CD8-positive, alpha-beta memory T cell (primary cell): ENCODE measurements around the gene KRT82. TPM values are rescaled to one million over a fixed set of nuclear protein-coding genes. Genes with fewer than 3 reads are reported as not detected.
A peak's percentile ranks its signal among the peaks of the same experiment; 100 is the strongest.
"Not testable (repeated sequence)": the region's sequence is repeated elsewhere in the genome, so short reads cannot be mapped to it uniquely, and the experiment has no call there.

ENCODE experiments used
- CTCF ChIA-PET: fragments of 350-600 bp; sonication (Branson Sonifier 250); formaldehyde crosslinking; loops from one replicate; lab custom pipeline; 2021; ENCODE audit warnings: antibody characterized with exemption; lab: Charles Lee
- POLR2A ChIA-PET: fragments of 350-600 bp; sonication (Branson Sonifier 250); formaldehyde crosslinking; loops from one replicate; lab custom pipeline; 2021; ENCODE audit warnings: antibody characterized with exemption; lab: Charles Lee
- DNase-seq, 5 donors: peaks; one replicate each; pipeline versions ENCODE4 v3.0.0 to v3.0.0-alpha.2; 2020 to 2022; ENCODE audit warnings: mixed read lengths in 1 of 5
- H3K27ac ChIP-seq: one replicate; pipeline ENCODE4 v1.7.0; 2013; ENCODE audit warnings: low read depth, mild to moderate bottlenecking, low read length, moderate library complexity
- H3K27me3 ChIP-seq: 2 replicates; pipeline ENCODE4 v1.7.0; 2013; ENCODE audit warnings: low read length, mild to moderate bottlenecking; ENCODE audit not compliant: insufficient read depth, poor library complexity, severe bottlenecking
- H3K36me3 ChIP-seq: 2 replicates; pipeline ENCODE4 v1.7.0; 2013; ENCODE audit warnings: mild to moderate bottlenecking, low read length, moderate library complexity; ENCODE audit not compliant: insufficient read depth
- H3K4me1 ChIP-seq: 2 replicates; pipeline ENCODE4 v1.7.0; 2013; ENCODE audit warnings: mild to moderate bottlenecking, low read length, moderate library complexity; ENCODE audit not compliant: insufficient read depth
- H3K4me3 ChIP-seq: 2 replicates; pipeline ENCODE4 v1.7.0; 2013; ENCODE audit warnings: mild to moderate bottlenecking, low read length
- H3K9me3 ChIP-seq: 2 replicates; pipeline ENCODE4 v1.7.0; 2013; ENCODE audit warnings: mild to moderate bottlenecking, low read length
- H3K27ac Mint-ChIP-seq, 8 donors: one replicate each; pipeline ENCODE4 v1.8.0; 2020 to 2021; ENCODE audit warnings: mixed read lengths in 8 of 8, mild to moderate bottlenecking in 6 of 8, inconsistent platforms in 3 of 8, moderate library complexity in 3 of 8
- H3K27me3 Mint-ChIP-seq, 2 donors: one replicate each; pipeline ENCODE4 v1.8.0; 2020 to 2021; ENCODE audit warnings: mixed read lengths in 2 of 2, mild to moderate bottlenecking in 1 of 2, moderate library complexity in 1 of 2
- H3K36me3 Mint-ChIP-seq, 3 donors: one replicate each; pipeline ENCODE4 v1.8.0; 2020 to 2021; ENCODE audit warnings: mixed read lengths in 3 of 3, inconsistent platforms in 1 of 3, mild to moderate bottlenecking in 1 of 3
- H3K4me1 Mint-ChIP-seq, 3 donors: one replicate each; pipeline ENCODE4 v1.8.0; 2020 to 2021; ENCODE audit warnings: mixed read lengths in 3 of 3, inconsistent platforms in 1 of 3, mild to moderate bottlenecking in 1 of 3
- H3K4me3 Mint-ChIP-seq, 7 donors: one replicate each; pipeline ENCODE4 v1.8.0; 2020 to 2021; ENCODE audit warnings: mixed read lengths in 7 of 7, mild to moderate bottlenecking in 6 of 7, moderate library complexity in 4 of 7, inconsistent platforms in 2 of 7
- H3K9me3 Mint-ChIP-seq, 5 donors: one replicate each; pipeline ENCODE4 v1.8.0; 2020 to 2022; ENCODE audit warnings: mixed read lengths in 5 of 5, mild to moderate bottlenecking in 3 of 5, moderate library complexity in 2 of 5, inconsistent platforms in 1 of 5
- polyA plus RNA-seq: library from polyadenylated mRNA; unstranded; fragments of 300-500 nt; fragmentation: Illumina TruSeq; gene quantifications from one replicate; pipeline ENCODE4 v1.2.3, GENCODE V29; 2021
- total RNA-seq, 2 experiments: library from RNA; stranded (reverse); gene quantifications; one replicate each; pipeline ENCODE4 v1.2.3, GENCODE V29; 2021

KRT82 gene
- total RNA-seq, result not detected
- polyA plus RNA-seq, result not detected

GRCh38 chr12:52405922-52406385 lies at the start of gene KRT82:
Gene KRT82, minus strand, starts transcription at chr12:52406335. Its CDS starts 58 bp downstream, at chr12:52406277.
- Mint-ChIP-seq H3K4me1 (no peaks in the 10 kb centered on the region), H3K36me3 (no peaks in the 10 kb centered on the region), H3K27ac (no peak within 1 kb of the TSS), H3K4me3 (no peak within 1 kb of the TSS), H3K27me3 (peaks cover 7 to 31% of the 10 kb centered on the region in 2 donors), H3K9me3 (no peaks in the 10 kb centered on the region)
- ChIA-PET POLR2A (no interaction called here), CTCF (no interaction called here)
- Histone ChIP-seq H3K9me3 (no peaks in the 10 kb centered on the region), H3K27ac (no peak within 1 kb of the TSS), H3K27me3 (no peaks in the 10 kb centered on the region), H3K4me3 (no peak within 1 kb of the TSS), H3K36me3 (no peaks in the 10 kb centered on the region), H3K4me1 (no peaks in the 10 kb centered on the region)
- DNase-seq, result no peak

DNA sequence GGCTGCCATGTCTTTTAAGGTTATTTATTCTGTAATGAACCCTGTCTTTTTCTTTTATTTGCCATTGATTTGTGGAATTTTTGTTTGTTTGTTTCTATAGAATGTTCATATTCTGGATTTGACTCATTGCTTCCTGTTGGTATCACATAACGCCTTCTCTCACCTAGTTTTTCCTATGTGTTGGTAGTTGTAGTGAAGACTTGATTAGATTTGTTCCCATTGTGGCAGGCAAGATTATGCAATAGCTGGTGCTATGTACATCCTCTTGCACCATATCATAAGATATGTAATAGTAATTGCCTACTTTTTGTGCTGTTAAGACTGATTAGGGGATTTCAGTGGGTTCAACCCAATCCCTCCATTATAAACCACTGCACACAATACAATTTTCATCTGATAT lies 49.7 kb upstream of the KRT82 start:
- no peaks in the 10 kb centered on the region for H3K36me3 ChIP-seq
- POLR2A ChIA-PET, result no interaction called here
- H3K9me3 Mint-ChIP-seq, result no peaks in the 10 kb centered on the region
- H3K4me1 ChIP-seq, result no peaks in the 10 kb centered on the region
- no peak overlapping the region for H3K27ac Mint-ChIP-seq
- no peaks in the 10 kb centered on the region for H3K9me3 ChIP-seq
- no peaks in the 10 kb centered on the region for H3K27me3 ChIP-seq
- H3K4me3 Mint-ChIP-seq, result no peak overlapping the region
- no peak overlapping the region for H3K27ac ChIP-seq
- peaks cover 6 to 17% of the 10 kb centered on the region in 2 donors for H3K27me3 Mint-ChIP-seq
- CTCF ChIA-PET, result no interaction called here
- H3K4me1 Mint-ChIP-seq, result peaks cover 9 to 16% (median 10%) of the 10 kb centered on the region in 3 donors
- no peak overlapping the region for H3K4me3 ChIP-seq
- no peak for DNase-seq
- H3K36me3 Mint-ChIP-seq, result no peaks in the 10 kb centered on the region

- Mint-ChIP-seq H3K36me3 (no peaks in the 10 kb centered on the region), H3K4me3 (no peak overlapping the region), H3K27ac (peak overlapping the region in 1 of 8 donors; percentile 28), H3K27me3 (peaks cover 1 to 15% of the 10 kb centered on the region in 2 donors), H3K9me3 (no peaks in the 10 kb centered on the region), H3K4me1 (peaks cover 9 to 16% (median 10%) of the 10 kb centered on the region in 3 donors)
- H3K4me3 ChIP-seq, result no peak overlapping the region
- POLR2A ChIA-PET, result no interaction called here
- DNase-seq, result no peak
- H3K4me1 ChIP-seq, result no peaks in the 10 kb centered on the region
- no peak overlapping the region for H3K27ac ChIP-seq
- no peaks in the 10 kb centered on the region for H3K36me3 ChIP-seq
- no peaks in the 10 kb centered on the region for H3K9me3 ChIP-seq
- CTCF ChIA-PET, result no interaction called here
- no peaks in the 10 kb centered on the region for H3K27me3 ChIP-seq
Observed at GRCh38 chr12:52454411-52455201, 48.5 kb upstream of the KRT82 start.

DNA sequence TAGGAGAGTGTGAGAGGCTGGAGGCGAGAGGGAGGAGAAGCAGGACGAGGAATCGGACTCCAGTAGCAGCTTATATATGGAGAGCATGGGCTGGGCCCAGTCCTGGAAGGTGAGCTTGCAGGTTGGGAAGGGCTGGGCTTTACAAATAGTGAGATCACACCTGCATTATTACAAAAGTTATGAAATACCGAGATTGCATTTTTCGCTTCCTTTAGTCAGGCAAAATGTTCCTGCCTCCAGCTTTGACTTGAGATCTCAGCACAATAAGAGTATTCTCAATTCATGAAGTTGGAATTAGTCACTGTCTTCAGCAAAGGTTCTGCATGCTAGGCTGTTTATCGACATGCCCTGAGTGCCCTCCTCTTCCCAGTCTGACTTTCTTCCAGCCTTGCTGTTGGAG lies 46.0 kb upstream of the KRT82 start, which contains the start of gene KRT6B:
KRT6B (minus strand) TSS at position 46 of the 400 bp plus-strand sequence. CDS start 68 bp downstream, outside the sequence.
- H3K4me1 Mint-ChIP-seq, result peaks cover 9 to 16% (median 10%) of the 10 kb centered on the region in 3 donors
- Histone ChIP-seq H3K27ac (no peak within 1 kb of the TSS), H3K36me3 (no peaks in the 10 kb centered on the region), H3K4me3 (no peak within 1 kb of the TSS), H3K27me3 (no peaks in the 10 kb centered on the region), H3K4me1 (no peaks in the 10 kb centered on the region), H3K9me3 (no peaks in the 10 kb centered on the region)
- no peaks in the 10 kb centered on the region for H3K9me3 Mint-ChIP-seq
- ChIA-PET POLR2A (no interaction called here), CTCF (no interaction called here)
- H3K27ac Mint-ChIP-seq, result no peak within 1 kb of the TSS
- no peaks in the 10 kb centered on the region for H3K36me3 Mint-ChIP-seq
- DNase-seq, result no peak
- H3K27me3 Mint-ChIP-seq, result peaks cover 3 to 8% of the 10 kb centered on the region in 2 donors
- H3K4me3 Mint-ChIP-seq, result no peak within 1 kb of the TSS

GRCh38 chr12:52448228-52448627 lies 42.1 kb upstream of the KRT82 start:
- Mint-ChIP-seq H3K4me3 (peak overlapping the region in 1 of 7 donors; percentile 1), H3K4me1 (no peaks in the 10 kb centered on the region), H3K27ac (no peak overlapping the region), H3K9me3 (no peaks in the 10 kb centered on the region), H3K27me3 (peaks cover 13 to 23% of the 10 kb centered on the region in 2 donors), H3K36me3 (no peaks in the 10 kb centered on the region)
- ChIA-PET CTCF (no interaction called here), POLR2A (no interaction called here)
- Histone ChIP-seq H3K4me1 (no peaks in the 10 kb centered on the region), H3K27ac (no peak overlapping the region), H3K36me3 (no peaks in the 10 kb centered on the region), H3K9me3 (no peaks in the 10 kb centered on the region), H3K27me3 (no peaks in the 10 kb centered on the region), H3K4me3 (no peak overlapping the region)
- DNase-seq, result no peak

- CTCF ChIA-PET, H3K4me3 Mint-ChIP-seq, H3K4me1 Mint-ChIP-seq, H3K9me3 ChIP-seq, H3K4me3 ChIP-seq, H3K27ac Mint-ChIP-seq, H3K27ac ChIP-seq, POLR2A ChIA-PET, DNase-seq, H3K4me1 ChIP-seq, H3K27me3 ChIP-seq, H3K36me3 ChIP-seq, H3K36me3 Mint-ChIP-seq, H3K9me3 Mint-ChIP-seq: not testable (repeated sequence)
- H3K27me3 Mint-ChIP-seq, result peaks cover 16 to 27% of the 10 kb centered on the region in 2 donors
Observed at GRCh38 chr12:52447196-52447595, 41.1 kb upstream of the KRT82 start.

DNA sequence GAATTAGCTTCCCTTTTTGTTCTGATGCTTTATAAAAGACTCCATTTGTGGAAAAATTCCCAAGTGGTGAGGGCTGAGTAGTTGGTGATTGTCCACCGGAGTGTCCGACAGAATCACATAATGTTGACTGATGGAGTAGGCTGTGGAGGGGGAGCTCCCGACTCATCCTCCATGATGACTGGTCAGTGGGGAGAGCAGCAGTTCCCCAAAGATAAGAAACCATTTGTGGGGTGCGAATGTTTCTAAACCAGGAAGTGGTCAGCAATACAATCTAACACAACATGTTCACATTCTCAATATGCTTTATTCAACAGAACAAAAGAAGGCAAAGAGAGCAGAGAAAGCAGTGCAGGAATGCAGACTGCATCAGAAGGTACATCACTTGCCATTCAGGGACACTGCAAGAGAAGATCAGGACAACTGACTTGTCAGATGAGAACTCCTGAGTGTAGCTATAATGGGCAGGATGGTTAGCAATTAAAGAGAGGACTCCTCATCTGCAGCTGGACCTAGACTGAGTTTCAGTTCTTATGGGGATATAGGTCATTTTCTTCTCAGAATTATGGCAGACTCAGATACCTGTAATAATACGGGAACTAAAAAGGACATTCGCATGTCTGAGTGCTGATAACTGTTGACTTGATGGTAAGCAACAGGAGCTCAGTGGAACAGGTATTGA lies 40.4 kb upstream of the KRT82 start:
- ChIA-PET CTCF (no interaction called here), POLR2A (no interaction called here)
- Histone ChIP-seq H3K4me1 (no peaks in the 10 kb centered on the region), H3K27ac (no peak overlapping the region), H3K9me3 (no peaks in the 10 kb centered on the region), H3K27me3 (no peaks in the 10 kb centered on the region), H3K4me3 (no peak overlapping the region), H3K36me3 (no peaks in the 10 kb centered on the region)
- Mint-ChIP-seq H3K27me3 (peaks cover 16 to 31% of the 10 kb centered on the region in 2 donors), H3K9me3 (no peaks in the 10 kb centered on the region), H3K4me1 (no peaks in the 10 kb centered on the region), H3K36me3 (no peaks in the 10 kb centered on the region), H3K4me3 (no peak overlapping the region), H3K27ac (no peak overlapping the region)
- DNase-seq, result no peak

DNA sequence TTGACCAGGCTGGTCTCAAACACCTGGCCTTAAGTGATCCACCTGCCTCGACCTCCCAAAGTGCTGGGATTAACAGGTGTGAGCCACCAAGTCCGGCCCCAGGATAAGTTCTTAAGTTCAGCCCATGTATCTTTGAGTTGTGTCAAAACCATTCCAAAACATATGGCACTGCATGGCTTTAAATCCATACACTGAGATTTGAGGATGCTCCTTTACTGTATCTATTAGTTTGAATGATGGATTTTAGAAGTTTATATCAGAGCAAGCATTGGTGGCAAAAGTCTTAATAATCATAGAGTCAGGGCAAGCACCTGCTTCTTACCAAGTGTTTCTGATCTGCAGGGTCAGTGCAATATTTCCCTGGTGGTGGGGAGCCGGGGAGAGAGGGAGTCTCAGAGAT lies 39.7 kb upstream of the KRT82 start:
- no peak for DNase-seq
- H3K4me3 ChIP-seq, result no peak overlapping the region
- Mint-ChIP-seq H3K27me3 (peaks cover 15 to 36% of the 10 kb centered on the region in 2 donors), H3K27ac (no peak overlapping the region), H3K9me3 (no peaks in the 10 kb centered on the region), H3K4me3 (no peak overlapping the region), H3K4me1 (no peaks in the 10 kb centered on the region), H3K36me3 (no peaks in the 10 kb centered on the region)
- H3K9me3 ChIP-seq, result no peaks in the 10 kb centered on the region
- no peaks in the 10 kb centered on the region for H3K4me1 ChIP-seq
- no peaks in the 10 kb centered on the region for H3K27me3 ChIP-seq
- ChIA-PET CTCF (no interaction called here), POLR2A (no interaction called here)
- no peaks in the 10 kb centered on the region for H3K36me3 ChIP-seq
- no peak overlapping the region for H3K27ac ChIP-seq
